NCI-H1417 (cell line): ENCODE measurements around the gene MSANTD1.

Experiments used
- DNase-seq, 3 experiments: peaks; one replicate each; lab custom pipeline; 2025; lab: John Stamatoyannopoulos, UW

The MSANTD1 gene

GRCh38 chr4:3217266-3217665, 31.7 kb upstream of the MSANTD1 start:
- DNase-seq = no peak

- DNase-seq = no peak
These were observed 31.2 kb upstream of the MSANTD1 start for GRCh38 chr4:3217771-3218170.

GRCh38 chr4:3218824-3219760, 29.9 kb upstream of the MSANTD1 start:
- no peak for DNase-seq

- DNase-seq = no peak
These were observed 29.0 kb upstream of the MSANTD1 start for GRCh38 chr4:3219761-3220475.

- DNase-seq = no peak
These were observed 28.3 kb upstream of the MSANTD1 start for GRCh38 chr4:3220476-3221183.

GRCh38 chr4:3221184-3221494, 27.8 kb upstream of the MSANTD1 start:
- no peak for DNase-seq

GRCh38 chr4:3221996-3222395, 27.0 kb upstream of the MSANTD1 start:
- no peak for DNase-seq

GRCh38 chr4:3223346-3223745, 25.6 kb upstream of the MSANTD1 start:
- no peak for DNase-seq

GRCh38 chr4:3223956-3224748, 24.8 kb upstream of the MSANTD1 start:
- no peak for DNase-seq

GRCh38 chr4:3225071-3225850, 23.7 kb upstream of the MSANTD1 start:
- DNase-seq = peak in 2 of 3 experiments; percentile 60 to 82

GRCh38 chr4:3225936-3226335, 23.0 kb upstream of the MSANTD1 start:
- DNase-seq = no peak

GRCh38 chr4:3226467-3226866, 22.5 kb upstream of the MSANTD1 start:
- DNase-seq = peak in 1 of 3 experiments; percentile 26

GRCh38 chr4:3226944-3227343, 22.0 kb upstream of the MSANTD1 start:
- DNase-seq = no peak

GRCh38 chr4:3227878-3228675, 20.9 kb upstream of the MSANTD1 start:
- no peak for DNase-seq

GRCh38 chr4:3228881-3229280, 20.1 kb upstream of the MSANTD1 start:
- DNase-seq = no peak

GRCh38 chr4:3229328-3229727, 19.6 kb upstream of the MSANTD1 start:
- DNase-seq = no peak

- DNase-seq = no peak
These were observed 19.0 kb upstream of the MSANTD1 start for GRCh38 chr4:3229964-3230363.

GRCh38 chr4:3231471-3231870, 17.5 kb upstream of the MSANTD1 start:
- no peak for DNase-seq

- no peak for DNase-seq
These were observed 17.0 kb upstream of the MSANTD1 start for GRCh38 chr4:3232001-3232400.

- DNase-seq = no peak
These were observed 16.1 kb upstream of the MSANTD1 start for GRCh38 chr4:3232871-3233271.
